PC-3 (cell line): ENCODE data around the gene ACVR1. TPM values are rescaled to one million over a fixed set of nuclear protein-coding genes. Genes with fewer than 3 reads are reported as not detected.
A peak's percentile ranks its signal among the peaks of the same experiment; 100 is the strongest.

Source experiments
- ATAC-seq: fragments of 200-7000 bp; cut with Tn5 transposase; 2 replicates; pipeline ENCODE4 v1.9.1; 2020; ENCODE audit warnings: mild to moderate bottlenecking, moderate library complexity
- BruUV-seq: library from RNA; stranded (reverse); fragments of 400-500 nt; replicated peaks from 2 replicates; lab custom pipeline; 2021; lab: Mats Ljungman, UMichigan
- CTCF ChIA-PET: fragments of 300-600 bp; sonication (Branson Sonifier 250); formaldehyde crosslinking; loops from one replicate; lab custom pipeline; 2022; ENCODE audit warnings: antibody characterized with exemption; lab: Charles Lee
- POLR2A ChIA-PET: fragments of 300-600 bp; sonication (Branson Sonifier 250); formaldehyde crosslinking; loops from one replicate; lab custom pipeline; 2022; ENCODE audit warnings: antibody characterized with exemption; ENCODE audit not compliant: unreplicated experiment; lab: Charles Lee
- DNase-seq: peaks from one replicate; pipeline ENCODE4 v3.0.0-alpha.2; 2015
- H2AFZ ChIP-seq: fragments of 300-600 bp; sonication (generic); 2 replicates; pipeline ENCODE4 v1.6.0; 2016; ENCODE audit warnings: antibody characterized with exemption, low read length
- H3F3A ChIP-seq: fragments of 300-600 bp; sonication (generic); one replicate; pipeline ENCODE4 v1.6.0; 2017; ENCODE audit warnings: antibody characterized with exemption, low read length, control low read depth, mild to moderate bottlenecking; ENCODE audit not compliant: unreplicated experiment
- H3K27ac ChIP-seq: fragments of 300-600 bp; sonication (generic); 2 replicates; pipeline ENCODE4 v1.5.1; 2016; ENCODE audit warnings: mild to moderate bottlenecking, low read length
- H3K27me3 ChIP-seq: fragments of 300-600 bp; sonication (generic); 2 replicates; pipeline ENCODE4 v1.6.1; 2016; ENCODE audit warnings: low read length, mixed read lengths
- H3K36me3 ChIP-seq: fragments of 300-600 bp; sonication (generic); 2 replicates; pipeline ENCODE4 v1.6.1; 2016; ENCODE audit warnings: low read depth, mixed run types, low read length, mixed read lengths
- H3K4me1 ChIP-seq: fragments of 300-600 bp; sonication (generic); 2 replicates; pipeline ENCODE4 v1.5.1; 2016; ENCODE audit warnings: low read length; ENCODE audit not compliant: insufficient read depth
- H3K4me2 ChIP-seq: fragments of 300-600 bp; sonication (generic); 2 replicates; pipeline ENCODE4 v1.6.0; 2016; ENCODE audit warnings: low read length
- H3K4me3 ChIP-seq: fragments of 300-600 bp; sonication (generic); 2 replicates; pipeline ENCODE4 v1.5.1; 2016; ENCODE audit warnings: mild to moderate bottlenecking, low read length, mixed read lengths
- H3K79me2 ChIP-seq: fragments of 300-600 bp; sonication (generic); 2 replicates; pipeline ENCODE4 v1.6.1; 2017; ENCODE audit warnings: low read length, mixed read lengths
- H3K9ac ChIP-seq: fragments of 300-600 bp; sonication (generic); 2 replicates; pipeline ENCODE4 v1.6.0; 2016; ENCODE audit warnings: mild to moderate bottlenecking, low read length
- H3K9me2 ChIP-seq: fragments of 300-600 bp; sonication (generic); replicated peaks from 2 replicates; pipeline ENCODE4 v1.6.1; 2016; ENCODE audit warnings: mixed run types, low read length, mixed read lengths
- H3K9me3 ChIP-seq: fragments of 300-600 bp; sonication (generic); 2 replicates; pipeline ENCODE4 v1.6.1; 2016; ENCODE audit warnings: low read length, mixed read lengths
- H4K20me1 ChIP-seq: fragments of 300-600 bp; sonication (generic); 2 replicates; pipeline ENCODE4 v1.6.1; 2016; ENCODE audit warnings: low read length, mixed read lengths
- CTCF ChIP-seq: fragments of 300-600 bp; sonication (generic); conservative IDR thresholded peaks from 2 replicates; pipeline ENCODE4 v1.5.1; 2017; ENCODE audit warnings: antibody characterized with exemption, low read depth, mild to moderate bottlenecking, low read length
- EZH2 ChIP-seq: fragments of 300-600 bp; sonication (generic); IDR thresholded peaks from one replicate; pipeline ENCODE4 v1.6.1; 2017; ENCODE audit warnings: antibody characterized with exemption, mild to moderate bottlenecking, low read length; ENCODE audit not compliant: unreplicated experiment
- EZH2phosphoT487 ChIP-seq: fragments of 300-600 bp; sonication (generic); IDR thresholded peaks from 2 replicates; pipeline ENCODE4 v1.6.1; 2018; ENCODE audit warnings: mild to moderate bottlenecking, antibody characterized with exemption, low read length, borderline replicate concordance
- intact Hi-C: fragments of 100-400 bp; cut with micrococcal nuclease; formaldehyde crosslinking; loops from 2 replicates; pipeline ENCODE4 v1.9.0; 2023
- total RNA-seq: library from RNA; depleted of rRNA; stranded (reverse); fragments of >200 nt; gene quantifications from 2 replicates; pipeline ENCODE4 v1.2.3, GENCODE V29; 2014

The ACVR1 gene
- total RNA-seq, 1 experiment from 2014 or later: 6.7 TPM

- Histone ChIP-seq H3K36me3 (peaks cover 8% of the 10 kb centered on the region; the same call in 1 of the 2 replicates), H4K20me1 (no peaks in the 10 kb centered on the region), H2AFZ (no peak overlapping the region), H3K9ac (no peak overlapping the region), H3F3A (no peaks in the 10 kb centered on the region), H3K4me2 (no peak overlapping the region), H3K27ac (no peak overlapping the region), H3K4me1 (peaks cover 19% of the 10 kb centered on the region), H3K79me2 (no peaks in the 10 kb centered on the region), H3K4me3 (no peak overlapping the region), H3K27me3 (no peaks in the 10 kb centered on the region), H3K9me3 (peaks cover 21% of the 10 kb centered on the region), H3K9me2 (no peaks in the 10 kb centered on the region)
- intact Hi-C loops: no loop called here
- no peak for TF ChIP-seq CTCF
- no peak for TF ChIP-seq EZH2phosphoT487
- no peak for TF ChIP-seq EZH2
- no peak for ATAC-seq
- CTCF ChIA-PET: no interaction called here
- POLR2A ChIA-PET: no interaction called here
- BruUV-seq: no TSS peak
- DNase-seq: peak; percentile 32
These were observed 149.2 kb downstream of the ACVR1 start for GRCh38 chr2:157726946-157727345.

GRCh38 chr2:157725846-157726245 lies 150.3 kb downstream of the ACVR1 start:
- POLR2A ChIA-PET: interaction anchor here (0.6 kb wide), 1 partner anchor 14 kb away, joined by 5 read pairs; no protein-coding TSS in a partner anchor
- BruUV-seq: no TSS peak

More at GRCh38 chr2:157725846-157726245, 150.3 kb downstream of the ACVR1 start:
- Histone ChIP-seq H3F3A (no peaks in the 10 kb centered on the region), H3K4me2 (no peak overlapping the region), H3K4me3 (no peak overlapping the region), H3K9me3 (peaks cover 24% of the 10 kb centered on the region), H3K9ac (no peak overlapping the region), H3K27ac (no peak overlapping the region), H3K79me2 (no peaks in the 10 kb centered on the region), H3K27me3 (no peaks in the 10 kb centered on the region), H3K36me3 (peaks cover 11% of the 10 kb centered on the region; the same call in 1 of the 2 replicates), H3K9me2 (no peaks in the 10 kb centered on the region), H2AFZ (no peak overlapping the region), H4K20me1 (no peaks in the 10 kb centered on the region), H3K4me1 (peaks cover 17% of the 10 kb centered on the region)
- intact Hi-C loops: no loop called here
- TF ChIP-seq EZH2phosphoT487 (no peak), CTCF (no peak), EZH2 (no peak)
- DNase-seq (no peak), ATAC-seq (no peak)
- CTCF ChIA-PET: no interaction called here
